Liver (tissue), 9 donors: ENCODE data around the gene SRRM3. TPM values are rescaled to one million over a fixed set of nuclear protein-coding genes. Genes with fewer than 3 reads are reported as not detected.
"Not testable (repeated sequence)": the region's sequence is repeated elsewhere in the genome, so short reads cannot be mapped to it uniquely, and the experiment has no call there.

Experiments
- DNase-seq: peaks from one replicate; pipeline ENCODE4 v3.0.0-alpha.2; 2017; ENCODE audit warnings: low spot score
- H3K27ac ChIP-seq, 2 donors: one replicate each; pipeline ENCODE4 v1.7.0; 2013; ENCODE audit warnings: inconsistent platforms in 2 of 2, low read length in 2 of 2, control low read depth in 1 of 2, low read depth in 1 of 2, mild to moderate bottlenecking in 1 of 2
- H3K27me3 ChIP-seq, 4 donors: one replicate each; pipeline versions ENCODE4 v1.6.1 to v1.7.0; 2013; ENCODE audit warnings: low read length in 3 of 4, inconsistent platforms in 1 of 4, mild to moderate bottlenecking in 1 of 4, moderate library complexity in 1 of 4; ENCODE audit not compliant: control insufficient read depth in 4 of 4, insufficient read depth in 4 of 4
- H3K36me3 ChIP-seq, 4 donors: one replicate each; pipeline versions ENCODE4 v1.6.1 to v1.7.0; 2013; ENCODE audit warnings: low read length in 3 of 4, mild to moderate bottlenecking in 3 of 4, low read depth in 1 of 4, moderate library complexity in 1 of 4; ENCODE audit not compliant: control insufficient read depth in 4 of 4, insufficient read depth in 3 of 4
- H3K4me1 ChIP-seq, 4 donors: one replicate each; pipeline versions ENCODE4 v1.6.1 to v1.7.0; 2013; ENCODE audit warnings: low read length in 3 of 4, mild to moderate bottlenecking in 3 of 4, moderate library complexity in 1 of 4; ENCODE audit not compliant: control insufficient read depth in 4 of 4, insufficient read depth in 4 of 4
- H3K4me3 ChIP-seq, 3 donors: one replicate each; pipeline versions ENCODE4 v1.6.1 to v1.7.0; 2013; ENCODE audit warnings: low read length in 3 of 3, control low read depth in 1 of 3, low read depth in 1 of 3, mild to moderate bottlenecking in 1 of 3
- H3K9ac ChIP-seq, 2 donors: one replicate each; pipeline ENCODE4 v1.7.0; 2013; ENCODE audit warnings: low read length in 2 of 2, mild to moderate bottlenecking in 2 of 2, moderate library complexity in 2 of 2, control low read depth in 1 of 2, low read depth in 1 of 2
- H3K9me3 ChIP-seq, 4 donors: one replicate each; pipeline versions ENCODE4 v1.6.1 to v1.7.0; 2013; ENCODE audit warnings: low read length in 3 of 4; ENCODE audit not compliant: control insufficient read depth in 4 of 4
- ATF3 ChIP-seq: IDR thresholded peaks from 2 replicates; pipeline ENCODE4 v1.6.1; 2016; ENCODE audit warnings: antibody characterized with exemption
- CTCF ChIP-seq: fragments of 150-350 bp; IDR thresholded peaks from 2 replicates; pipeline ENCODE4 v1.5.1; 2017; ENCODE audit warnings: improper control_type of control experiment, low read depth, low read length; ENCODE audit not compliant: missing input control
- EGR1 ChIP-seq, 2 donors: IDR thresholded peaks; 2 replicates each; pipeline ENCODE4 v1.6.1; 2016 to 2018; ENCODE audit warnings: antibody characterized with exemption in 2 of 2, low read depth in 2 of 2
- FOXA1 ChIP-seq: IDR thresholded peaks from 2 replicates; pipeline ENCODE4 v1.6.1; 2016; ENCODE audit warnings: antibody characterized with exemption
- FOXA2 ChIP-seq: IDR thresholded peaks from 2 replicates; pipeline ENCODE4 v1.6.1; 2016; ENCODE audit warnings: antibody characterized with exemption
- GABPA ChIP-seq, 2 donors: IDR thresholded peaks in 1 of 2; conservative IDR thresholded peaks in 1 of 2; 2 replicates each; pipeline ENCODE4 v1.6.1; 2016; ENCODE audit warnings: antibody characterized with exemption in 2 of 2, mild to moderate bottlenecking in 1 of 2, moderate library complexity in 1 of 2
- HNF4A ChIP-seq, 2 donors: conservative IDR thresholded peaks; 2 replicates each; pipeline ENCODE4 v1.6.1; 2016; ENCODE audit warnings: antibody characterized with exemption in 2 of 2, mild to moderate bottlenecking in 2 of 2
- HNF4G ChIP-seq: IDR thresholded peaks from 2 replicates; pipeline ENCODE4 v1.6.1; 2016; ENCODE audit warnings: antibody characterized with exemption
- JUND ChIP-seq, 2 donors: IDR thresholded peaks; 2 replicates each; pipeline ENCODE4 v1.6.1; 2016; ENCODE audit warnings: antibody characterized with exemption in 2 of 2
- MAX ChIP-seq: IDR thresholded peaks from 2 replicates; pipeline ENCODE4 v1.6.1; 2016; ENCODE audit warnings: antibody characterized with exemption
- NR2F2 ChIP-seq: IDR thresholded peaks from 2 replicates; pipeline ENCODE4 v1.6.1; 2016; ENCODE audit warnings: antibody characterized with exemption
- RAD21 ChIP-seq, 2 donors: IDR thresholded peaks; 2 replicates each; pipeline ENCODE4 v1.6.1; 2016; ENCODE audit warnings: antibody characterized with exemption in 2 of 2, mild to moderate bottlenecking in 2 of 2
- REST ChIP-seq: IDR thresholded peaks from 2 replicates; pipeline ENCODE4 v1.6.1; 2016; ENCODE audit warnings: antibody characterized with exemption, mild to moderate bottlenecking
- RXRA ChIP-seq, 2 donors: IDR thresholded peaks; 2 replicates each; pipeline ENCODE4 v1.6.1; 2017 to 2018; ENCODE audit warnings: antibody characterized with exemption in 2 of 2, mild to moderate bottlenecking in 1 of 2
- SP1 ChIP-seq: IDR thresholded peaks from 2 replicates; pipeline ENCODE4 v1.6.1; 2018; ENCODE audit warnings: antibody characterized with exemption, mild to moderate bottlenecking
- TAF1 ChIP-seq: conservative IDR thresholded peaks from 2 replicates; pipeline ENCODE4 v1.6.1; 2016; ENCODE audit warnings: antibody characterized with exemption, mild to moderate bottlenecking
- YY1 ChIP-seq: IDR thresholded peaks from 2 replicates; pipeline ENCODE4 v1.6.1; 2016; ENCODE audit warnings: antibody characterized with exemption, mild to moderate bottlenecking
- ZBTB33 ChIP-seq: IDR thresholded peaks from 2 replicates; pipeline ENCODE4 v1.6.1; 2016; ENCODE audit warnings: antibody characterized with exemption
- WGBS: extraction: QIAGEN DNeasy Blood & Tissue Kit; methylation state at CpG from one replicate; pipeline ENCODE4 v1.1.7; 2013; 5-methylcytosine and 5-hydroxymethylcytosine counted together
- polyA plus RNA-seq, 2 donors: library from polyadenylated mRNA; stranded (reverse) in 1 of 2; unstranded in 1 of 2; fragments of 200-250 nt in 1 of 2; fragments of >200 nt in 1 of 2; fragmentation: Nextera tagmentation in 1 of 2; extraction: Ambion mirVana in 1 of 2; gene quantifications; one replicate each; pipeline versions ENCODE4 v1.2.1 to v1.2.3, GENCODE V29; 2013 to 2015
- total RNA-seq, 2 donors: library from RNA; depleted of rRNA; stranded (reverse); fragments of >200 nt; gene quantifications; one replicate each; pipeline ENCODE4 v1.2.3, GENCODE V29; 2014
- donor health status: healthy.
- donor health status: healthy.
- donor health status: healthy.
- donor health status: healthy.
- donor health status: healthy.

The SRRM3 gene
- total and polyA plus RNA-seq, 4 donors, result 0.08 to 0.16 TPM; not detected in 2

- not testable (repeated sequence) for H3K36me3 ChIP-seq, DNase-seq, H3K27me3 ChIP-seq, H3K4me1 ChIP-seq, H3K27ac ChIP-seq, H3K9ac ChIP-seq, H3K4me3 ChIP-seq, H3K9me3 ChIP-seq
- 87% methylated on average over 2 of the region's 2 CpGs for WGBS
Measured at GRCh38 chr7:76271384-76271783, 69.7 kb downstream of the SRRM3 start.

- H3K9ac ChIP-seq, result no peak overlapping the region
- no peak overlapping the region for H3K4me3 ChIP-seq
- 90% methylated on average over 6 of the region's 6 CpGs for WGBS
- no peak overlapping the region for H3K27ac ChIP-seq
- H3K9me3 ChIP-seq, result no peaks in the 10 kb centered on the region
- H3K27me3 ChIP-seq, result peaks cover 0 to 2% (median 0%) of the 10 kb centered on the region in 4 donors
- H3K4me1 ChIP-seq, result peaks cover 3 to 5% (median 5%) of the 10 kb centered on the region in 4 donors
- TF ChIP-seq RAD21 (IDR thresholded peaks at IDR 0.05) (no peak), CTCF (no peak), NR2F2 (no peak), SP1 (no peak), JUND (IDR thresholded peaks at IDR 0.05) (no peak), HNF4G (no peak), EGR1 (IDR thresholded peaks at IDR 0.05; ENCODE audit: low read depth in 2 of 2) (no peak), YY1 (no peak), GABPA (IDR thresholded peaks at IDR 0.05 in 1 of 2, conservative IDR thresholded peaks at IDR 0.05 in 1 of 2) (no peak), FOXA1 (no peak), ATF3 (no peak), FOXA2 (no peak), TAF1 (no peak), HNF4A (conservative IDR thresholded peaks at IDR 0.05) (no peak), MAX (no peak), ZBTB33 (no peak), RXRA (IDR thresholded peaks at IDR 0.05) (no peak), REST (no peak)
- DNase-seq, result no peak
- no peaks in the 10 kb centered on the region for H3K36me3 ChIP-seq
Measured at GRCh38 chr7:76272142-76272541, 70.4 kb downstream of the SRRM3 start.
